GM21367 (cell line): ENCODE measurements around the gene AGRN.
"Not testable (repeated sequence)": the region's sequence is repeated elsewhere in the genome, so short reads cannot be mapped to it uniquely, and the experiment has no call there.

Experiments used
- ATAC-seq: cut with Tn5 transposase; IDR thresholded peaks from one replicate; pipeline ENCODE4 v1.9.1; 2021; ENCODE audit not compliant: unreplicated experiment

The AGRN gene

GRCh38 chr1:1019122-1019999 is 559 bp upstream of the AGRN start:
- ATAC-seq = peak; percentile 54

- no peak for ATAC-seq
Observed at GRCh38 chr1:1020415-1021009, 592 bp downstream of the AGRN start.

DNA sequence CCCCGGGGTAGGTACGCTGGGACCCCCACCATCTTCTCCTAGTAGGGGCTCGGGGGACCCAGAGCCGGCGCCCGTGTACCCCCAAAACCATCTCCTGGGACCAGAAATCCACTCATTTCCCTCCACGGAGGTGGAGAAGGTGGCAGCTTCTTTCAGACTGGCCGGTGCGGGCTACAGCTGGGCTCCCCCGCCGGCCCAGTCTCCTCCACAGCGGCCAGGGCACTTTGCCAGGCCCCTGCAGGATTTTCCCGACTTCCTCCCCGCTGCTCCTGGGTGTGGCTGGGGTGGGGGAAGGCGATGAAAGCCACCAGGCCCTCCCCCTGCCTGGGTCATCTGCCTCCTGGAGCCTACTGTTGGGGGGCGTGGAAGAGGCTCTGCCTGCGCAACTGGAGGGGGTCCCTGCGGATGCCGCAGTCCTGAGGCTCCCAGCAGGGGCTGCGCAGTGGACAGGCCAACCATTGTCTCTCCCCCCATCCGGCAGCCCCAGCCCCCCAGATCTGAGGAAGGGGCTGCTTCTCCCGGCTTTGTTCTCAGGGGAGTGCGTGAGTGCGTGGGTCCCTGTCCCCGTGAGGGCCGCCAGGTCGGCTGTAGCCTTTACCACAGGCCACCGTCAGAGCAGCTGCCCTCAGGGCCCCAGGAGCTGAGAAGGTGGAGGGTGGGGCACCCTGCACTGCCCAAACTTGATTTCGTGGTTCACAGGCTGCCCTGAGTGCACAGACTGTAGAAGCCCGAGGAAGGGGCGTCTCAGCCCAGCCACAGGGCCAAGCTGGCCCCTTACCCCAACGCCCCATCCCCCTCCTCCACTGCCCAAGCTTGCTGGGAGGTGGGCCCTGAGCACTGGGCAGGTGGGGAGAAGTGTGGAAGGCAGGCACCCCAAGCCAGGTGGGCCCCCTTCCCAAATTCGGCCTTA is 1.3 kb downstream of the AGRN start:
- ATAC-seq = no peak

DNA sequence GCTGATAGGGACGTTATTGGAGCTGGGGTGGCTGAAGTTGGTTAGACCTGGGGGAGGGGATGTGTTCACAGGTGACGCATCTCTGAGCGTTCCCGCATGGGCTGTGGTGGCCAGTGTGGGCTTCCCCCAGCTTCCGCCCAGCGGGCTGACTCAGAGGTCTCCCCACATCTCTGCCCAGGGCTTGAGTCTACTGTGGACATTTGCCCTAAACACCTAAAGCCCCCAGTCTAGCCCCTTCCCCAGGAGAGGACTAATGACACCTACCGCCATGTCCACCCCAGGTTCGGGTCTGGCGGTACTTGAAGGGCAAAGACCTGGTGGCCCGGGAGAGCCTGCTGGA is 2.0 kb downstream of the AGRN start:
- ATAC-seq = no peak

DNA sequence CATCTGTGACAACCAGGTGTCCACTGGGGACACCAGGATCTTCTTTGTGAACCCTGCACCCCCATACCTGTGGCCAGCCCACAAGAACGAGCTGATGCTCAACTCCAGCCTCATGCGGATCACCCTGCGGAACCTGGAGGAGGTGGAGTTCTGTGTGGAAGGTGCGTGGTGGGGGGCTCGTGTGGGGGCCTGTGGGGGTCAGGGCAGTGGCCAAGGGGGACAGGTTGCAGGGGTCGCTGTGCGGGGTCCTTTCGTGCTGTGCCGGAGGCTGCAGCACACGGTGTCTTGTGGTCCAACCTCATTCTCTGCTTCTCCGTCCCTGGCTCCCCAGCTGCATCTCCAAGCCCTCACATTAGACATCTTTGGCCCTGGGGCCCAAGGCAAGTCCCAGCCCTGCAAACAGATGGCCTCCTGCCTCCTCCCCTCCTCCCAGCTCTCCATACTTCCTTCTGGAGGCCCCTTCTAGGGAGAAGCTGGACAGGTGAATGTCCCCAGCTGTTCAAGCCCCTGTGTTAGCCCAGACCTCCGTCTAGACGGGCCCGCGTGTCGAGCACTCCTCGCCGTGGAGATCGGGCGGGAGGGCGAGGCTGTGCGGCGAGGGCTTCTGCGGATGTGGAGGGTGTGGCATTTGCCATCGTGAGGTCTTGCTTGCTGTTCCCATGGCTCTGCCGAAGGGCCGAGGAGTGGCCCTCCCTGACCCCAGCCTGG is 2.5 kb downstream of the AGRN start:
- no peak for ATAC-seq

- no peak for ATAC-seq
Observed at GRCh38 chr1:1023700-1024099, 3.8 kb downstream of the AGRN start.

DNA sequence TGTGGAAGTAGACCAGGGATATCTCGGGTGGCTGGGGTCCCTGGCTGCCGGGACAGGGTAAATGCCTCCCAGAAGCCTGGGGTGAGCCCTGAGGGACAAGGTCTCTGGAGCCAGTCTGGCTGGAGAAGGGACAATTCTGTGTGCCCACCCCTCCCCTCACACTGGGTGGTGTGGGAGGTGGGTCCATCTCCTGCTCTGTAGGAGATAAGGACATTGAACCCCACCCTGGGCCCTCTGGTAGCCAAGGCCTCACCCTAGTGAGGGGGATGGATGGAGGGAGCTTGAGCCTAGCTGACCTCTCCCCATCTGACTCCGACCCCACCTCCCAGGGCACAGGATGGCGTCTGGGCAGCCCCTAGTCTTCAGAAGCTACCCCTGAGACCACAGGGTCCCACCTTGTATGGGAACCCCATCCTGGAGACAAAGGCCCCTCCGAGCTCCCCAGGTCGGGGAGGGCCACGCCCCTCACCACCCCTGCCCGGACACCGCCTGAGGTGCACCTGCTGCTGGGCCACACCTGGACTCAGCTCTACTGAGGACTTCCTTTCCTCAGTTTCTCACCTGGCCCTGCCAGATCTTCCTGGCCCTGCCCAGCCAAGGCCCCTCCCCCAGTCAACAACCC is 4.3 kb downstream of the AGRN start:
- no peak for ATAC-seq

GRCh38 chr1:1024771-1025699 is 5.1 kb downstream of the AGRN start:
- no peak for ATAC-seq

DNA sequence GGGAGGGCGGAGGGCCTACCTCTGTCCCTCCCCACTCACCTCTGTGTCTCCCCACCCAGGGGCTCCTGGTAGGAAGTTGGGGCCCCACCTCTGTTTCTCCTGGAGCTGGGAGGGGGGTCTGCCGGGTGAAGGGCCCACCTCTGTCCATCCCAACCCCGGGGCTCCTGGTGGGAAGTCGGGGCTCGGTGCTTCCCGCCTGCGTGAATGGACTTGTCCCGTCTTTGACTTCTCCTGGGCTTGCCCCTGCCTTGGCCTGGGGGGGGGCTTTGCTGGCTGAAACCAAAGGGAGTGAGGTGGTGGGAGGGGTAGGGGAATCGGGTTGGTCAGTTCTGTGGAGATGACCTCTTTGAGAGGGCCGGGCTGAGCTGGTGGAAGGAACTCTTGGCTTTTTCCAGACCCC is 5.8 kb downstream of the AGRN start:
- no peak for ATAC-seq

DNA sequence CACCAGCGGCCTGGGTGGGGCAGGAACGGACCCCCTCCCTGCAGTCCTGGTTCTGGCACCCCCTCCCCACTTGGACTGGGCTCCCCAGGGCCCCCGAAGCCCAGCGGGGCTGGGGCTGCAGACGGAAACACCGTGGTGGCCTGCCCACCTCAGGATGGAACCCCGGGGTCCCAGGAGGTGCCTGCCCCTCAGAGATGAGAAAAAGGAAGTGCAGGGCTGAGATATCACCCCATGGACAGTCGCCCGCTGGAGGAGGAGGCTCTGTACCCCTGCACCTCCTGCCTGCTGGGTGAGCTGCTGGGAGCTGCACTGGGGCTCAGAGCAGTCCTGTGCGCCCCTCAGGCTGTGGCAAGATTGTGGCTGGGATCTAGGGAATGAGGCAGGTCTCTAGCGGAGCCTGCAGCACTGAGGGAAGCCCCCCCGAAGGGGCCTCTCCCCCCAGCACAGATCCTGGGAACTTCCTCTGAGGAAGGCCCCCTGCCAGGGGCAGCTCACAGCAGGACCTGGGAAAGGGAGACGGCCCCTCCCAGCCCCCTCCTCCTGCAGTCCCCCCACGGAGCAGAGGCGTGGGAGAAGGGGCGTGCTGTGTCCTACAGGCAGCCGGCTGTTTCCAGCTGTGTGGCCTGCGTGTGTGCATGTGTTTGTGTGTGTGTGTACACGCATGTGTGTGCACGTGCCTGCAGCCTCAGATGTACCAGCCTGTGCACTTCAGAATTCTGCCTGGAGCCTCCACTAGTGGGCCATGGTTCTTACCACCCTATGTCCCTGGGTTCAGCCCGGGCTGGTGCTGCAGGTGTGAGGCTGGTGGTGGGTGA is 6.9 kb downstream of the AGRN start:
- ATAC-seq = no peak

- ATAC-seq = no peak
Observed at GRCh38 chr1:1027791-1028190, 7.9 kb downstream of the AGRN start.

DNA sequence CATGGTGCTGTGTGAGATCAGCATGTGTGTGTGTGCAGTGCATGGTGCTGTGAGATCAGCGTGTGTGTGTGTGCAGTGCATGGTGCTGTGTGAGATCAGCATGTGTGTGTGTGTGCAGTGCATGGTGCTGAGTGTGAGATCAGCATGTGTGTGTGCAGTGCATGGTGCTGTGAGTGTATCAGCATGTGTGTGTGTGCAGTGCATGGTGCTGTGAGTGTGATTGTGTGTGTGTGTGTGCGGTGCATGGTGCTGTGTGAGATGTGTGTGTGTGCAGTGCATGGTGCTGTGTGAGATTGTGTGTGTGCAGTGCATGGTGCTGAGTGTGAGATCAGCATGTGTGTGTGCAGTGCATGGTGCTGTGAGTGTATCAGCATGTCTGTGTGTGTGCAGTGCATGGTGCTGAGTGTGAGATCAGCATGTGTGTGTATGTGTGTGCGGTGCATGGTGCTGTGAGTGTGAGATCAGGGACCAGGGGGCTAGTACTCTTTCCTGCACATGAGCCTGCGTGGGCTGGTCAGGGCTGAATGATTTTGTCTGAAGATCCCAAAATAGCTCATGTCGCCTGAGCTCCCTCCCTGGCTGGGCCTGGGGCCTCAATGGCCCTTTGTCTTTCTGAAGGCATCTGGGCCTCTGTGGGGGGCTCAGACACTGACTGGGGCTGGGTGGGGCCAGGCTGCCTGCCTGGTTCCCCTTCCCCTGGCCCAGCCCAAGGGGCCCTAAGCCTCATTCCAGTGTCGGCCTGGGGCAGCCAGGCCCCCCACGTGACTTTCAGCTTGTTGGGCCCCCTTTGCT is 11.1 kb downstream of the AGRN start:
- not testable (repeated sequence) for ATAC-seq

DNA sequence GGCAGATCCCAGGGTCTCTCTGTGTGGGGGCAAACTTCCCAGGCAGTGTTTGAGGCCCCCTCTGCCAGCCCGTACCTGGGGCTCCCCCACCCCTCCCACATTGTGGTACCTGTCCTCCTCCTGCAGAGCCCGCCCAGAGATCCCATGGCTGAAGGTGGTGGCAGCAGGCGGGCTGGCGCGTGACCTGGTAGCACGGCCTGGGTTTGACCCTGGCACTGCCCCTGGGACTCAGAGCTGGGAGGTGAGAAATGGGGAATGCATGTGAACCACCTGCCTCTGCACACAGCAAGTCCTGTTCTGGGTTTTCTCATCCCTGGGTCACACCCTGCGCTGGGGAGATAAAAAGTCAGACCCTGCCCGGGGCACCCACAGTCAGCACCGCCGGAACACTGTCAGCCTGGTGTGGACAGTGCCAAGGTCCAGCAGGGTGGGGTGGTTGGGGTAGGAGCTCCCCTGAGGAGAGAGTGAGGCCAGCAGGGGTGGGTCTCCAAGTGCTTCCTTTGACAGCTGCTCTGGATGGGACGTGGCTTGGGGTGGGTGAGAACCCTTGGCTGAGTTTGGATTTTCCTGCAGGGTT is 11.8 kb downstream of the AGRN start:
- ATAC-seq = no peak

DNA sequence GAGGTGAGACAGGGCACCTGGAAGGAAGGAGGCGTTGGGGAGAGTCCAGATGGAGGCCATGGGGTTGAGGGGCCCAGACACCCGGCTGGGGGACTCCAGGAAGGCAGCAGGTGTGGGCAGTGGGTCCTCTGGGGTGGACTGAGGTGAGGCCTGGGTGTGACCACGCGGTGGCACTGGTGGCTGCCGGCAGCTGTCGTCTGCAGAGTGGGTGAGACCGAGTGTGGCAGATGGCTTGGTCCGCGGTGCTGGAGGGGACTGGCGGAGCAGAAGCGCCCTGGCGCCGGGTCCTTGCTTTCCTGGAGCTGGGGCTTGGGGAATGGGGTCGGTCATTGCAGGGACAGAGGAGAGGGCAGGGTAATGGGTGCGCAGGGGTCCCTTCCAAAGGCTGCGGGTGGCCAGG is 12.5 kb downstream of the AGRN start:
- ATAC-seq = no peak

GRCh38 chr1:1033009-1033587 is 13.2 kb downstream of the AGRN start:
- ATAC-seq = peak; percentile 62

GRCh38 chr1:1033731-1034438 is 14.0 kb downstream of the AGRN start:
- no peak for ATAC-seq

GRCh38 chr1:1034439-1034781 is 14.5 kb downstream of the AGRN start:
- ATAC-seq = no peak
